ENCODE data around the gene MREG.

DNA sequence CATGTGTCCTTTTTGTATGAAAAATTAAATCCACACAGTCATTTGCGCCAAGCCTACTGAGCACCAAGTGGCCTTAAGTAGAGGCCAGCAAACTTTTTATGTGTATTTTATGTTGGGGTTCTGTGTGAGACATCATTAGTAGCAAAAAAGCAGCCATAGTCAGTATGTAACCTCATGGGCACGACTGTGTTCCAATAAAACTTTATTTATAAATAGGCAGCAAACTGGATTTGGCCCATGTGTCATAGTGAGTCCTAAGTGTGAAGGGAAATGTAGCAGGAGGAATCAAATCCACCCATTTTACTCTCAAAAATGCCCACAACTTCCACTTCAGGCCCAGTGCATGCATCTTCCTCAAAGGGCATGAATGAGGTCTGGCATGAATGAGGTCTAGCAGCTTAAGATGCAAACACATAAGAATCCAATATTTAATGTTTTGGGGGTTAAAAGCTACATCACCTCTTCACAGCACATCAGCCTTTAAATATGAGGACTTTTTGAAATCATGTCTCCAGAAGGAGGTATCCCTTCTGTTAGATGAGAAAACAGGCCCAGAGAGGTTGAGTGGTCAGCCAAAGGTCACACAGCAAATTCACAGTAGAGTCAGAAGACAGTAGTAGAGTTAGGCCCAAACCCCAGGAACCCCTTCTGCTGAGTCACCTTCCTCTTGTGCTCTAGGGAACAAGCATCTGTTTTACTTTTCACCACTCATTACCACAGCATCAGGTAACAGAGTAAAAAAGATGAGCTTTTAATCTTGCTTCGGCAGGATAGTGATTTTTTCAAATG lies 45.6 kb downstream of the MREG start:
- TF ChIP-seq POLR2A (IDR thresholded peaks at IDR 0.05; ENCODE audit: borderline replicate concordance, extremely low read depth, insufficient read depth, insufficient read length) = no peak
- TF ChIP-seq, protein P1, sequence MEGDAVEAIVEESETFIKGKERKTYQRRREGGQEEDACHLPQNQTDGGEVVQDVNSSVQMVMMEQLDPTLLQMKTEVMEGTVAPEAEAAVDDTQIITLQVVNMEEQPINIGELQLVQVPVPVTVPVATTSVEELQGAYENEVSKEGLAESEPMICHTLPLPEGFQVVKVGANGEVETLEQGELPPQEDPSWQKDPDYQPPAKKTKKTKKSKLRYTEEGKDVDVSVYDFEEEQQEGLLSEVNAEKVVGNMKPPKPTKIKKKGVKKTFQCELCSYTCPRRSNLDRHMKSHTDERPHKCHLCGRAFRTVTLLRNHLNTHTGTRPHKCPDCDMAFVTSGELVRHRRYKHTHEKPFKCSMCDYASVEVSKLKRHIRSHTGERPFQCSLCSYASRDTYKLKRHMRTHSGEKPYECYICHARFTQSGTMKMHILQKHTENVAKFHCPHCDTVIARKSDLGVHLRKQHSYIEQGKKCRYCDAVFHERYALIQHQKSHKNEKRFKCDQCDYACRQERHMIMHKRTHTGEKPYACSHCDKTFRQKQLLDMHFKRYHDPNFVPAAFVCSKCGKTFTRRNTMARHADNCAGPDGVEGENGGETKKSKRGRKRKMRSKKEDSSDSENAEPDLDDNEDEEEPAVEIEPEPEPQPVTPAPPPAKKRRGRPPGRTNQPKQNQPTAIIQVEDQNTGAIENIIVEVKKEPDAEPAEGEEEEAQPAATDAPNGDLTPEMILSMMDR (IDR thresholded peaks at IDR 0.05 in 2 of 3, conservative IDR thresholded peaks at IDR 0.05 in 1 of 3; ENCODE audit: borderline replicate concordance in 1 of 3, insufficient read depth in 1 of 3, low read depth in 2 of 3, low read length in 2 of 3) = no peak
- no peak for TF ChIP-seq EZH2 (IDR thresholded peaks at IDR 0.05)
- TF ChIP-seq MAX (IDR thresholded peaks at IDR 0.05) = no peak
- TF ChIP-seq POLR2AphosphoS5 (IDR thresholded peaks at IDR 0.05; ENCODE audit: low read depth, low read length) = no peak
- TF ChIP-seq ZBTB33 (IDR thresholded peaks at IDR 0.05; ENCODE audit: extremely low read depth, insufficient replicate concordance, low read length) = no peak
- no peak for TF ChIP-seq ELF1 (IDR thresholded peaks at IDR 0.05; ENCODE audit: borderline replicate concordance, low read depth)
- no peak for TF ChIP-seq YY1 (IDR thresholded peaks at IDR 0.05; ENCODE audit: extremely low read depth, insufficient replicate concordance, low read depth, low read length)
- no peak for TF ChIP-seq SRF (IDR thresholded peaks at IDR 0.05; ENCODE audit: low read depth)
- no peak for TF ChIP-seq REST (IDR thresholded peaks at IDR 0.05; ENCODE audit: low read depth)
- TF ChIP-seq EGR1 (IDR thresholded peaks at IDR 0.05; ENCODE audit: low read depth) = no peak
- TF ChIP-seq JUND (IDR thresholded peaks at IDR 0.05) = no peak
- TF ChIP-seq EZH2phosphoT487 (IDR thresholded peaks at IDR 0.05; ENCODE audit: borderline replicate concordance) = no peak
- no peak for TF ChIP-seq RAD21 (IDR thresholded peaks at IDR 0.05; ENCODE audit: low read depth)

Data from HCT116 (cell line).